ENCODE results near the gene GNE.

Gene GNE

GRCh38 chr9:36221667-36222066 lies 36.6 kb downstream of the GNE start:
- Histone ChIP-seq H3K4me1 (ENCODE audit: control insufficient read depth, insufficient read depth, low read length) (no peaks in the 10 kb centered on the region), H3K4me3 (ENCODE audit: low read depth, low read length) (no peak overlapping the region), H3K27ac (ENCODE audit: extremely low read depth, low read depth, low read length) (no peak overlapping the region), H3K36me3 (ENCODE audit: control insufficient read depth in 2 of 2, insufficient read depth in 1 of 2, low read length in 2 of 2) (peaks cover 28 to 91% of the 10 kb centered on the region in 2 experiments), H3K9me3 (ENCODE audit: control insufficient read depth, insufficient read depth, low read depth, low read length) (no peaks in the 10 kb centered on the region)
- TF ChIP-seq PRDM10 (tag by site-specific recombination; IDR thresholded peaks at IDR 0.05), result no peak
- no peak for TF ChIP-seq ZNF660 (tag by site-specific recombination; IDR thresholded peaks at IDR 0.05)
- no peak for TF ChIP-seq ZNF274 (IDR thresholded peaks at IDR 0.05; ENCODE audit: low read length)
- no peak for TF ChIP-seq ZNF274 (tag by site-specific recombination; IDR thresholded peaks at IDR 0.05; ENCODE audit: borderline replicate concordance)
- TF ChIP-seq TCF7L2 (IDR thresholded peaks at IDR 0.05; ENCODE audit: borderline replicate concordance, low read depth, low read length), result no peak
- TF ChIP-seq IKZF3 (tag by site-specific recombination; IDR thresholded peaks at IDR 0.05), result no peak
- TF ChIP-seq ZNF140 (tag by site-specific recombination; IDR thresholded peaks at IDR 0.05), result no peak
- TF ChIP-seq OVOL3 (tag by site-specific recombination; IDR thresholded peaks at IDR 0.05), result no peak
- no peak for TF ChIP-seq ZBTB11 (tag by site-specific recombination; conservative IDR thresholded peaks at IDR 0.05; ENCODE audit: low read depth)
- TF ChIP-seq FEZF1 (tag by site-specific recombination; IDR thresholded peaks at IDR 0.05), result no peak
- TF ChIP-seq PRDM2 (tag by site-specific recombination; IDR thresholded peaks at IDR 0.05; ENCODE audit: borderline replicate concordance), result no peak
- TF ChIP-seq SCRT1 (tag by site-specific recombination; IDR thresholded peaks at IDR 0.05; ENCODE audit: borderline replicate concordance), result no peak
- TF ChIP-seq ZNF560 (tag by site-specific recombination; IDR thresholded peaks at IDR 0.05; ENCODE audit: borderline replicate concordance), result no peak
- no peak for TF ChIP-seq ZNF18 (tag by site-specific recombination; IDR thresholded peaks at IDR 0.05)
- ChIA-PET CTCF (interaction anchor here (0.8 to 0.9 kb wide), 2 partner anchors 26 to 107 kb away, joined by 4 to 7 read pairs; no protein-coding TSS in a partner anchor), POLR2A (no interaction called here)
